DOHH2 (cell line): ENCODE results near the gene PRPF38B.

ENCODE experiments used
- H3F3A ChIP-seq: fragments of 200-600 bp; sonication (generic), shearing (Covaris generic); 2 replicates; pipeline ENCODE4 v1.6.0; 2016; ENCODE audit warnings: antibody characterized with exemption, mild to moderate bottlenecking; ENCODE audit not compliant: control insufficient read depth, insufficient read depth
- H3K27ac ChIP-seq: fragments of 200-600 bp; sonication (generic); 2 replicates; pipeline ENCODE4 v1.5.1; 2014; ENCODE audit warnings: low read depth, mild to moderate bottlenecking, low read length, moderate library complexity
- H3K27me3 ChIP-seq: fragments of 200-600 bp; sonication (generic); 2 replicates; pipeline ENCODE4 v1.6.1; 2014; ENCODE audit warnings: mild to moderate bottlenecking, low read length, mixed read lengths; ENCODE audit not compliant: control insufficient read depth
- H3K36me3 ChIP-seq: fragments of 200-600 bp; sonication (generic); 2 replicates; pipeline ENCODE4 v1.6.1; 2014; ENCODE audit warnings: mild to moderate bottlenecking, low read length, moderate library complexity, mixed read lengths; ENCODE audit not compliant: control insufficient read depth
- H3K4me1 ChIP-seq: fragments of 200-600 bp; sonication (generic); 2 replicates; pipeline ENCODE4 v1.6.1; 2014; ENCODE audit warnings: mild to moderate bottlenecking, low read length, mixed read lengths; ENCODE audit not compliant: control insufficient read depth
- H3K4me2 ChIP-seq: fragments of 200-600 bp; sonication (generic); 2 replicates; pipeline ENCODE4 v1.6.0; 2014; ENCODE audit warnings: mild to moderate bottlenecking, low read length, moderate library complexity
- H3K4me3 ChIP-seq: fragments of 200-600 bp; sonication (generic); 2 replicates; pipeline ENCODE4 v1.5.1; 2014; ENCODE audit warnings: mild to moderate bottlenecking, low read length, mixed read lengths
- H3K79me2 ChIP-seq: fragments of 200-600 bp; sonication (generic); 2 replicates; pipeline ENCODE4 v1.6.1; 2014; ENCODE audit warnings: mild to moderate bottlenecking, low read length, mixed read lengths; ENCODE audit not compliant: control insufficient read depth
- H3K9me2 ChIP-seq: fragments of 200-600 bp; sonication (generic); replicated peaks from 2 replicates; pipeline ENCODE4 v1.6.1; 2014; ENCODE audit warnings: mild to moderate bottlenecking, low read length, mixed read lengths; ENCODE audit not compliant: control insufficient read depth
- H3K9me3 ChIP-seq: fragments of 200-600 bp; sonication (generic); 2 replicates; pipeline ENCODE4 v1.6.1; 2014; ENCODE audit warnings: antibody characterized with exemption, low read length, mixed read lengths; ENCODE audit not compliant: control insufficient read depth, insufficient read depth
- H4K20me1 ChIP-seq: fragments of 200-600 bp; sonication (generic); 2 replicates; pipeline ENCODE4 v1.6.0; 2014; ENCODE audit warnings: low read depth, mild to moderate bottlenecking, antibody characterized with exemption, low read length, moderate library complexity; ENCODE audit not compliant: control insufficient read depth, insufficient read depth
- EZH2phosphoT487 ChIP-seq: fragments of 200-600 bp; sonication (generic); IDR thresholded peaks from 2 replicates; pipeline ENCODE4 v1.6.1; 2017; ENCODE audit warnings: borderline replicate concordance, mild to moderate bottlenecking, antibody characterized with exemption, low read length, moderate library complexity, mixed read lengths
- TF ChIP-seq, protein P1 (sequence below): fragments of 200-600 bp; sonication (generic); IDR thresholded peaks from one replicate; pipeline ENCODE4 v1.5.1; 2014; ENCODE audit warnings: antibody characterized with exemption, mild to moderate bottlenecking, low read depth, low read length; ENCODE audit not compliant: poor library complexity, severe bottlenecking

The PRPF38B gene

DNA sequence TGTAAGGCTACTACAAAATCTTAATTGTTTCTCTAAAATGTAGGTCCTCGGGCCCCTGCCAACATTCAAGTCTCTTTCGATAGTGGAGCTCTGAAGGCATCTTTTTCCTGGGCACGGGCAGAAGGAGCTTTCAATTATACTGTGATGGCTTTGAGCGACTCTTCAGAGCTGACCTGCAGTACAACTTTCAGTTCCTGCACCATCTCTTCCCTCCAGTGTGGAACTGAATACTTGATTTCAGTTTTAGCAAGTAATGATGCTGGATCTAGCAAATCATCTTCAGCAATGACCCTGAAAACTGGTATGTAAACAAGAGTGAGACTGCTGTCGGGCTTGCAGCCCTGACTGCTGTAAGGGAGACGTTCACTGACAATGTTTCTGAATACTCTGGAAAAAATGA, 30.2 kb downstream of the PRPF38B start:
- TF ChIP-seq, protein P1, sequence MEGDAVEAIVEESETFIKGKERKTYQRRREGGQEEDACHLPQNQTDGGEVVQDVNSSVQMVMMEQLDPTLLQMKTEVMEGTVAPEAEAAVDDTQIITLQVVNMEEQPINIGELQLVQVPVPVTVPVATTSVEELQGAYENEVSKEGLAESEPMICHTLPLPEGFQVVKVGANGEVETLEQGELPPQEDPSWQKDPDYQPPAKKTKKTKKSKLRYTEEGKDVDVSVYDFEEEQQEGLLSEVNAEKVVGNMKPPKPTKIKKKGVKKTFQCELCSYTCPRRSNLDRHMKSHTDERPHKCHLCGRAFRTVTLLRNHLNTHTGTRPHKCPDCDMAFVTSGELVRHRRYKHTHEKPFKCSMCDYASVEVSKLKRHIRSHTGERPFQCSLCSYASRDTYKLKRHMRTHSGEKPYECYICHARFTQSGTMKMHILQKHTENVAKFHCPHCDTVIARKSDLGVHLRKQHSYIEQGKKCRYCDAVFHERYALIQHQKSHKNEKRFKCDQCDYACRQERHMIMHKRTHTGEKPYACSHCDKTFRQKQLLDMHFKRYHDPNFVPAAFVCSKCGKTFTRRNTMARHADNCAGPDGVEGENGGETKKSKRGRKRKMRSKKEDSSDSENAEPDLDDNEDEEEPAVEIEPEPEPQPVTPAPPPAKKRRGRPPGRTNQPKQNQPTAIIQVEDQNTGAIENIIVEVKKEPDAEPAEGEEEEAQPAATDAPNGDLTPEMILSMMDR: no peak
- no peak for TF ChIP-seq EZH2phosphoT487
- Histone ChIP-seq H3K27me3 (peaks cover 8% of the 10 kb centered on the region), H3K4me1 (no peaks in the 10 kb centered on the region), H3F3A (no peaks in the 10 kb centered on the region), H3K9me2 (no peaks in the 10 kb centered on the region), H3K27ac (no peak overlapping the region), H3K4me2 (no peak overlapping the region), H3K79me2 (no peaks in the 10 kb centered on the region), H3K36me3 (no peaks in the 10 kb centered on the region), H3K9me3 (no peaks in the 10 kb centered on the region), H4K20me1 (no peaks in the 10 kb centered on the region), H3K4me3 (no peak overlapping the region)

DNA sequence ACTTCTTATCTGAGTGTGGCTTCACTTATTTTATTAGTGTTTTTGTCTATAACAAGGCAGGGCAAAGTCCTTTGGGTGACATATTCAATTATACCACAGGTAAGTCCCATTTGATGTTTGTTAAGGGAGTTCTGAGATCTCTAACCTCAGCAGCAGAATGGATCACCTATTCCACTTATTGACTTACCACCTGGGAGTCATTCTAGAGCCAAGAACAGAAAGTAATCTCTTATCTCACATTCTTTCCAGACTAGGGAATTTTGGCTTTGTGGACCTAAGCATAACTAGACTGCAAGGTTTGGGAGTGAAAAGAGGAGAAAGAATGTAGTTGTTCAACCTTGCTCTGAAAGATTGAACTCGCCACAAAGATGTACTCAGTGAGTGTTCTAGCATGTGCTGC, 33.8 kb downstream of the PRPF38B start:
- no peak for TF ChIP-seq EZH2phosphoT487
- TF ChIP-seq, protein P1: no peak

GRCh38 chr1:108728327-108728923, 36.3 kb downstream of the PRPF38B start:
- Histone ChIP-seq H3K9me3 (no peaks in the 10 kb centered on the region), H3K4me3 (no peak overlapping the region), H3K27me3 (peaks cover 18% of the 10 kb centered on the region), H3K79me2 (no peaks in the 10 kb centered on the region), H3F3A (no peaks in the 10 kb centered on the region), H3K9me2 (no peaks in the 10 kb centered on the region), H3K4me2 (no peak overlapping the region), H3K36me3 (no peaks in the 10 kb centered on the region), H3K4me1 (no peaks in the 10 kb centered on the region), H3K27ac (no peak overlapping the region), H4K20me1 (no peaks in the 10 kb centered on the region)
- TF ChIP-seq, protein P1: no peak
- no peak for TF ChIP-seq EZH2phosphoT487

More for the DNA sequence above, 33.8 kb downstream of the PRPF38B start:
- Histone ChIP-seq H3K4me2 (no peak overlapping the region), H3K4me1 (no peaks in the 10 kb centered on the region), H3K79me2 (no peaks in the 10 kb centered on the region), H3K27ac (no peak overlapping the region), H3K27me3 (peaks cover 11% of the 10 kb centered on the region), H3K9me2 (no peaks in the 10 kb centered on the region), H4K20me1 (no peaks in the 10 kb centered on the region), H3K4me3 (no peak overlapping the region), H3K9me3 (no peaks in the 10 kb centered on the region), H3F3A (no peaks in the 10 kb centered on the region), H3K36me3 (no peaks in the 10 kb centered on the region)
